Fibroblast of lung (primary cell): Measurements from ENCODE around the gene LRRK2.

Experiments
- EZH2 ChIP-seq: IDR thresholded peaks from 2 replicates; pipeline ENCODE4 v1.5.1; 2012; ENCODE audit warnings: low read length, control low read depth, mild to moderate bottlenecking; ENCODE audit errors: missing control alignments
- TF ChIP-seq, protein P1 (sequence below), 2 donors: IDR thresholded peaks in 1 of 2; conservative IDR thresholded peaks in 1 of 2; 1 replicate in 1 of 2; 2 replicates in 1 of 2; pipeline ENCODE4 v1.5.1; 2011 to 2012; ENCODE audit warnings: low read length in 2 of 2, control low read depth in 1 of 2, inconsistent platforms in 1 of 2, low read depth in 1 of 2, mild to moderate bottlenecking in 1 of 2

DNA sequence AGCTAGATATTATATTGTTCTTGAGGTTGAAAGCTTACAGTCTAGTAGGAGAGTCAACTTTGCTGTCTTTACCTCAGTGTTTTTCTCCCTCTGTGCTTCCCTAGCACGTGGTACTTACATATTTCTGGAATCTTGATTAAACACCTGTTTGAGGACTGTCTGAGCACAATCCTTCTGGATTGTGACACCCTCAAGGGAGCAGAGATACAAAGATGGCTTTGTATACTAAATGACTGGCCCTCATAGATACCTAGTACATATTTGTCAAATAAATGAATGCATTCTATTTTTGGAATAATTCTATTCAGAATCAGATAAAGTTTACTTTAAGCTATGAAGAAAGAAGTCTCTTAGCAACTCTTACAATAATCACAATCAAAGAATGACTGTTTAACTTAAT is 113.3 kb downstream of the LRRK2 start:
- TF ChIP-seq, protein P1, sequence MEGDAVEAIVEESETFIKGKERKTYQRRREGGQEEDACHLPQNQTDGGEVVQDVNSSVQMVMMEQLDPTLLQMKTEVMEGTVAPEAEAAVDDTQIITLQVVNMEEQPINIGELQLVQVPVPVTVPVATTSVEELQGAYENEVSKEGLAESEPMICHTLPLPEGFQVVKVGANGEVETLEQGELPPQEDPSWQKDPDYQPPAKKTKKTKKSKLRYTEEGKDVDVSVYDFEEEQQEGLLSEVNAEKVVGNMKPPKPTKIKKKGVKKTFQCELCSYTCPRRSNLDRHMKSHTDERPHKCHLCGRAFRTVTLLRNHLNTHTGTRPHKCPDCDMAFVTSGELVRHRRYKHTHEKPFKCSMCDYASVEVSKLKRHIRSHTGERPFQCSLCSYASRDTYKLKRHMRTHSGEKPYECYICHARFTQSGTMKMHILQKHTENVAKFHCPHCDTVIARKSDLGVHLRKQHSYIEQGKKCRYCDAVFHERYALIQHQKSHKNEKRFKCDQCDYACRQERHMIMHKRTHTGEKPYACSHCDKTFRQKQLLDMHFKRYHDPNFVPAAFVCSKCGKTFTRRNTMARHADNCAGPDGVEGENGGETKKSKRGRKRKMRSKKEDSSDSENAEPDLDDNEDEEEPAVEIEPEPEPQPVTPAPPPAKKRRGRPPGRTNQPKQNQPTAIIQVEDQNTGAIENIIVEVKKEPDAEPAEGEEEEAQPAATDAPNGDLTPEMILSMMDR (conservative IDR thresholded peaks at IDR 0.05 in 1 of 2, IDR thresholded peaks at IDR 0.05 in 1 of 2; ENCODE audit: low read depth in 1 of 2, low read length in 2 of 2): no peak
- no peak for TF ChIP-seq EZH2
